HL-60 (cell line): ENCODE results near the gene TBL1XR1.

Source experiments
- DNase-seq, 2 experiments: peaks; one replicate each; pipeline ENCODE4 v3.0.0-alpha.2; 2010 to 2020; ENCODE audit warnings: low read depth in 1 of 2, low spot score in 1 of 2
- H3K27ac ChIP-seq: fragments of 250-450 bp; sonication (Bioruptor Pico); replicated peaks from 2 replicates; pipeline ENCODE4 v1.5.1; 2020; ENCODE audit warnings: mild to moderate bottlenecking, moderate library complexity
- H3K27me3 ChIP-seq: fragments of 250-450 bp; sonication (Bioruptor Pico); 2 replicates; pipeline ENCODE4 v1.5.1; 2021; ENCODE audit warnings: mild to moderate bottlenecking, moderate library complexity; ENCODE audit not compliant: insufficient read depth, poor library complexity, severe bottlenecking
- H3K4me3 ChIP-seq: replicated peaks from 2 replicates; pipeline ENCODE4 v1.5.1; 2011; ENCODE audit warnings: mild to moderate bottlenecking, control low read depth, low read length; ENCODE audit not compliant: insufficient read depth
- GABPA ChIP-seq: IDR thresholded peaks from 2 replicates; pipeline ENCODE4 v1.6.1; 2012; ENCODE audit warnings: low read depth
- POLR2AphosphoS5 ChIP-seq: IDR thresholded peaks from 2 replicates; pipeline ENCODE4 v1.6.1; 2012; ENCODE audit warnings: low read depth
- SPI1 ChIP-seq: IDR thresholded peaks from 2 replicates; pipeline ENCODE4 v1.6.1; 2012; ENCODE audit warnings: low read depth, mild to moderate bottlenecking, borderline replicate concordance
- TF ChIP-seq, protein P1 (sequence below): IDR thresholded peaks from 2 replicates; pipeline ENCODE4 v1.6.1; 2012; ENCODE audit warnings: low read depth; ENCODE audit not compliant: insufficient replicate concordance
- TF ChIP-seq, protein P2 (sequence below): IDR thresholded peaks from one replicate; pipeline ENCODE4 v1.5.1; 2011; ENCODE audit warnings: low read length, control low read depth, inconsistent platforms; ENCODE audit not compliant: insufficient read depth

TBL1XR1 gene

DNA sequence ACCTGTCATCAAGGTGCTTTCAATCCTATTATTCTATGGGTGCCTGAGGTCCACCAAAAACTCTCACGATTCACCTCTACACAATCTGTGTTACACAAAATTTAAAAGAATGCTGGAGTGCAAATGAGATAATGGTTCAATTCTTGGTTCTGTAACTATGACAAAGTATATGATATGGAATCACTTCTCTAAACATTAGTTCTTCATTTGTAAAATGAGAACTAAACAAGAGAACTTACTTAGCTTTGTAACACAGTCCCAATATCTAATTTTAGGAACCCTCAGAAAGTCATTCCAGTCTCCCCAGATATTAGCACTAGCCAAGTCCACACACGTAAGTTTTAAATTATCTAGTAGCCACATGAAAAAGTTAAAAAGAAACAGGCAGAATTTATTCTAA, 111.5 kb downstream of the TBL1XR1 start:
- no peaks in the 10 kb centered on the region for H3K27me3 ChIP-seq
- no peak overlapping the region for H3K27ac ChIP-seq
- H3K4me3 ChIP-seq: no peak overlapping the region
- TF ChIP-seq GABPA (no peak), SPI1 (no peak), POLR2AphosphoS5 (no peak)
- TF ChIP-seq, protein P1, sequence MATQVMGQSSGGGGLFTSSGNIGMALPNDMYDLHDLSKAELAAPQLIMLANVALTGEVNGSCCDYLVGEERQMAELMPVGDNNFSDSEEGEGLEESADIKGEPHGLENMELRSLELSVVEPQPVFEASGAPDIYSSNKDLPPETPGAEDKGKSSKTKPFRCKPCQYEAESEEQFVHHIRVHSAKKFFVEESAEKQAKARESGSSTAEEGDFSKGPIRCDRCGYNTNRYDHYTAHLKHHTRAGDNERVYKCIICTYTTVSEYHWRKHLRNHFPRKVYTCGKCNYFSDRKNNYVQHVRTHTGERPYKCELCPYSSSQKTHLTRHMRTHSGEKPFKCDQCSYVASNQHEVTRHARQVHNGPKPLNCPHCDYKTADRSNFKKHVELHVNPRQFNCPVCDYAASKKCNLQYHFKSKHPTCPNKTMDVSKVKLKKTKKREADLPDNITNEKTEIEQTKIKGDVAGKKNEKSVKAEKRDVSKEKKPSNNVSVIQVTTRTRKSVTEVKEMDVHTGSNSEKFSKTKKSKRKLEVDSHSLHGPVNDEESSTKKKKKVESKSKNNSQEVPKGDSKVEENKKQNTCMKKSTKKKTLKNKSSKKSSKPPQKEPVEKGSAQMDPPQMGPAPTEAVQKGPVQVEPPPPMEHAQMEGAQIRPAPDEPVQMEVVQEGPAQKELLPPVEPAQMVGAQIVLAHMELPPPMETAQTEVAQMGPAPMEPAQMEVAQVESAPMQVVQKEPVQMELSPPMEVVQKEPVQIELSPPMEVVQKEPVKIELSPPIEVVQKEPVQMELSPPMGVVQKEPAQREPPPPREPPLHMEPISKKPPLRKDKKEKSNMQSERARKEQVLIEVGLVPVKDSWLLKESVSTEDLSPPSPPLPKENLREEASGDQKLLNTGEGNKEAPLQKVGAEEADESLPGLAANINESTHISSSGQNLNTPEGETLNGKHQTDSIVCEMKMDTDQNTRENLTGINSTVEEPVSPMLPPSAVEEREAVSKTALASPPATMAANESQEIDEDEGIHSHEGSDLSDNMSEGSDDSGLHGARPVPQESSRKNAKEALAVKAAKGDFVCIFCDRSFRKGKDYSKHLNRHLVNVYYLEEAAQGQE: no peak
- TF ChIP-seq, protein P2, sequence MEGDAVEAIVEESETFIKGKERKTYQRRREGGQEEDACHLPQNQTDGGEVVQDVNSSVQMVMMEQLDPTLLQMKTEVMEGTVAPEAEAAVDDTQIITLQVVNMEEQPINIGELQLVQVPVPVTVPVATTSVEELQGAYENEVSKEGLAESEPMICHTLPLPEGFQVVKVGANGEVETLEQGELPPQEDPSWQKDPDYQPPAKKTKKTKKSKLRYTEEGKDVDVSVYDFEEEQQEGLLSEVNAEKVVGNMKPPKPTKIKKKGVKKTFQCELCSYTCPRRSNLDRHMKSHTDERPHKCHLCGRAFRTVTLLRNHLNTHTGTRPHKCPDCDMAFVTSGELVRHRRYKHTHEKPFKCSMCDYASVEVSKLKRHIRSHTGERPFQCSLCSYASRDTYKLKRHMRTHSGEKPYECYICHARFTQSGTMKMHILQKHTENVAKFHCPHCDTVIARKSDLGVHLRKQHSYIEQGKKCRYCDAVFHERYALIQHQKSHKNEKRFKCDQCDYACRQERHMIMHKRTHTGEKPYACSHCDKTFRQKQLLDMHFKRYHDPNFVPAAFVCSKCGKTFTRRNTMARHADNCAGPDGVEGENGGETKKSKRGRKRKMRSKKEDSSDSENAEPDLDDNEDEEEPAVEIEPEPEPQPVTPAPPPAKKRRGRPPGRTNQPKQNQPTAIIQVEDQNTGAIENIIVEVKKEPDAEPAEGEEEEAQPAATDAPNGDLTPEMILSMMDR: no peak
- no peak for DNase-seq

DNA sequence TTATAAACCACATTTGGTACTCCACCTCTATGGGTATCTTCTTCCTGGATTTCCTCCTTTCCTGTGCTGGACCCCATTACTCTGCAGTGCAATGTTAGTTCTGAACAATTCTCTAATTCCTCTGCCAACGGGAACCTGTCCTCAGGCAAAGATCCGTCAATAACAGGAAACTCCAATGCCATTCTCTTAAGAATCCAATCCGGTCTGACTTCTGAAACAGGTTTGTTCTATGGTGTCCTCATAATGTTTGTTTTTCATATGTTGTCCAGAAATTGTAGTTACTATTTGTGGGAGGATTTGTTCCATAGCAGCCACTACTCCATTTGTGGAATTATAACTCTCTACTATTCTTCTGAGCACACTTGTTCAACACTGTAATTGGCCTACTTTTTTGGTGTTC, 112.7 kb downstream of the TBL1XR1 start:
- Histone ChIP-seq H3K4me3 (no peak overlapping the region), H3K27ac (no peak overlapping the region), H3K27me3 (no peaks in the 10 kb centered on the region)
- TF ChIP-seq, protein P2: no peak
- TF ChIP-seq POLR2AphosphoS5: no peak
- no peak for TF ChIP-seq SPI1
- no peak for TF ChIP-seq GABPA
- TF ChIP-seq, protein P1: no peak
- no peak for DNase-seq

DNA sequence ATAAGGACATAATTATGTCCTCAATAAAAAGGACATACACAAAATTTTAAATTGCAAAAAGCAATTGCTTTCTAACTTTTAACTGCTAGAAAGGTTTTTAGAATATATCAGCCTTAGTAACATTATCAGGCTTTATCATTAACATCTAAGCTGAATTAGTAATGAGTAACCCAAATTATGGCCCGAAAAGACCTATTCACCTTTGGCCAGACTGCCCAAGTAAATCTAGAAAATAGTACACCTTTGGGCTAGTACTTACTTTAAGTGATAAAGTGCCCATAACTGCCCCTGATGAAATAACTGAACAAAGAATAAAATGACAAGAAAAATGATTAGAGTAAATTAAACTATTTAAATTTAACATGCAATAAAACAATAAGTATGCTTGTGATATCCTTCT, 117.2 kb downstream of the TBL1XR1 start:
- TF ChIP-seq GABPA (no peak), SPI1 (no peak), POLR2AphosphoS5 (no peak)
- TF ChIP-seq, protein P1: no peak
- TF ChIP-seq, protein P2: no peak
- no peak for DNase-seq
- Histone ChIP-seq H3K27me3 (no peaks in the 10 kb centered on the region), H3K4me3 (no peak overlapping the region), H3K27ac (no peak overlapping the region)
